ENCODE results near the gene STMP1. TPM values are rescaled to one million over a fixed set of nuclear protein-coding genes. Genes with fewer than 3 reads are reported as not detected.

Gene STMP1
- total and polyA plus RNA-seq, 12 donors, result 20.8 to 52.4 (median 32.5) TPM

- WGBS, 4 donors, result 89 to 96% (median 94%) methylated on average over 7 of the region's 7 CpGs
- H3K4me3 ChIP-seq, result no peak overlapping the region
- no peaks in the 10 kb centered on the region for H3K4me1 ChIP-seq (replicated peaks in 1 of 2)
- H3K27me3 ChIP-seq, result no peaks in the 10 kb centered on the region
- no peaks in the 10 kb centered on the region for H3K9me3 ChIP-seq (replicated peaks in 1 of 3)
- TF ChIP-seq, protein P1, sequence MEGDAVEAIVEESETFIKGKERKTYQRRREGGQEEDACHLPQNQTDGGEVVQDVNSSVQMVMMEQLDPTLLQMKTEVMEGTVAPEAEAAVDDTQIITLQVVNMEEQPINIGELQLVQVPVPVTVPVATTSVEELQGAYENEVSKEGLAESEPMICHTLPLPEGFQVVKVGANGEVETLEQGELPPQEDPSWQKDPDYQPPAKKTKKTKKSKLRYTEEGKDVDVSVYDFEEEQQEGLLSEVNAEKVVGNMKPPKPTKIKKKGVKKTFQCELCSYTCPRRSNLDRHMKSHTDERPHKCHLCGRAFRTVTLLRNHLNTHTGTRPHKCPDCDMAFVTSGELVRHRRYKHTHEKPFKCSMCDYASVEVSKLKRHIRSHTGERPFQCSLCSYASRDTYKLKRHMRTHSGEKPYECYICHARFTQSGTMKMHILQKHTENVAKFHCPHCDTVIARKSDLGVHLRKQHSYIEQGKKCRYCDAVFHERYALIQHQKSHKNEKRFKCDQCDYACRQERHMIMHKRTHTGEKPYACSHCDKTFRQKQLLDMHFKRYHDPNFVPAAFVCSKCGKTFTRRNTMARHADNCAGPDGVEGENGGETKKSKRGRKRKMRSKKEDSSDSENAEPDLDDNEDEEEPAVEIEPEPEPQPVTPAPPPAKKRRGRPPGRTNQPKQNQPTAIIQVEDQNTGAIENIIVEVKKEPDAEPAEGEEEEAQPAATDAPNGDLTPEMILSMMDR (IDR thresholded peaks at IDR 0.05), result no peak
- TF ChIP-seq POLR2A (IDR thresholded peaks at IDR 0.05), result no peak
- H3K27ac ChIP-seq, result no peak overlapping the region
- intact Hi-C loops (cut with DNase I), result loop anchor here in 1 of 2 donors (10.0 kb wide), 1 partner anchor 363 kb away; no protein-coding TSS in a partner anchor
- H3K36me3 ChIP-seq (replicated peaks in 1 of 2), result peaks cover 0 to 24% of the 10 kb centered on the region in 2 donors
- DNase-seq, result no peak
Measured at GRCh38 chr7:135648235-135648634, 14.1 kb upstream of the STMP1 start.

DNA sequence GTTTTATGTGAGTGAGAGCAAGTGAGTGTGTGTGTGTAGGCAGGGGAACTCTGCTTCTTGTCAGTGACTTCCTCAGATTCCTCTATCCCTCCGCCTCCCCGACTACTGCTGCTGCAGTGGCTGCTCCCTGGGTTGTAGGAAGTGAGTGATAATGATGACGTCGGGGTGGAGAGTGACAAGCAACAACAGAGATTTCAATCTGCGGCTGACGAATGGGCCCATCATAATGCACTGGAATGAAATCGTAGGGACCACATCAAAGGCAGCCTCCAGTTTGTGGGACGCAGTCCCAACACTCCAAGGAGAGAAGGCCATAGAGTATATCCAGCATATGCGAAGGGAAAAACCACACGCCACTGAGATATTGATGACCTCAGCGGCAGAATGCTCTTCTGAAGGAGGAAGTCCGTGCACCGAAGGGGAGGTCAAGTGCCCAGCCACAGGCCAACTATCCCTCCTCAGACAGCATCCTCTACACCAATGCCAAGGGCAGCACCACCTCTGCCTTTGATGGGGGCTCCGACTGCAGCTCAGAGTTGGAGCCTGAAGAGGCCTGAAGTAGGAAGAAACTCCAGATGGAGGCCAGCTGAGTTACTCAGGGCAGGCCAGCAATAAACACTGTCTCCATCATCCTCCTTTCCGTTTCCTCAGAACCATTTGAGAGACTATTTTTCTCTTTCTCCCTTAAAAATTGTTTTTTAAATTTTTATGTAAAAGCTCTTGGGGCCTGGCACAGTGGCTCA lies 11.3 kb upstream of the STMP1 start:
- 77 to 84% (median 81%) methylated on average over 15 of the region's 15 CpGs for WGBS, 4 donors
- TF ChIP-seq, protein P1 (IDR thresholded peaks at IDR 0.05), result no peak
- no peak for TF ChIP-seq POLR2A (IDR thresholded peaks at IDR 0.05)
- H3K4me3 ChIP-seq, result no peak overlapping the region
- peak in 3 of 7 donors; percentile 19 to 40 (median 19) for DNase-seq
- no peak overlapping the region for H3K27ac ChIP-seq
- peaks cover 0 to 13% of the 10 kb centered on the region in 2 donors for H3K36me3 ChIP-seq (replicated peaks in 1 of 2)
- H3K9me3 ChIP-seq (replicated peaks in 1 of 3), result no peaks in the 10 kb centered on the region
- H3K27me3 ChIP-seq, result no peaks in the 10 kb centered on the region
- H3K4me1 ChIP-seq (replicated peaks in 1 of 2), result no peaks in the 10 kb centered on the region
- intact Hi-C loops (cut with DNase I), result no loop called here

GRCh38 chr7:135653340-135654080 lies 8.8 kb upstream of the STMP1 start:
- intact Hi-C loops (cut with DNase I), result no loop called here
- Histone ChIP-seq H3K27me3 (no peaks in the 10 kb centered on the region), H3K36me3 (replicated peaks in 1 of 2) (no peaks in the 10 kb centered on the region), H3K4me1 (replicated peaks in 1 of 2) (no peaks in the 10 kb centered on the region), H3K9me3 (replicated peaks in 1 of 3) (no peaks in the 10 kb centered on the region), H3K27ac (no peak overlapping the region), H3K4me3 (no peak overlapping the region)
- 89 to 97% (median 89%) methylated on average over 12 of the region's 12 CpGs for WGBS, 4 donors
- DNase-seq, result no peak
- TF ChIP-seq, protein P1 (IDR thresholded peaks at IDR 0.05), result no peak
- no peak for TF ChIP-seq POLR2A (IDR thresholded peaks at IDR 0.05)

DNA sequence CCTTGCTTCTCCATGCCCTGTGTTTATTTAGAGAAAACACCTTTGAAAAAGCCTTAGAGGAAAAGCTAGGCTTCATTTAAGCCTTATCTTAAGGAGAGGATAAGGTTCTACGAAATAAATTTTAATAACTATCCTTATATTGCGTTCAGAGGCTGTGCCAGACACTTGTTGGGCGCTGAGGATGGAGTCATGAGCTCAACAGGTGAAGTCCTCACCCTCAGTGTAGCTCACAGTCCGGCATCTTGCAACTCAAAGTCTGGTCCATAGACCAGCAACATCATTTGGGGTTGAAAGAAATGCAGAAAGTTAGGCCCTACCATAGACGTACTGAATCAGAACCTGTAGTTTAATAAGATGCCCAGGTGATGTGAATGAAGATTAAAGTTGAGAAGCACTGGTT lies 3.8 kb upstream of the STMP1 start:
- TF ChIP-seq, protein P1 (IDR thresholded peaks at IDR 0.05), result no peak
- no peak for TF ChIP-seq POLR2A (IDR thresholded peaks at IDR 0.05)
- Histone ChIP-seq H3K4me3 (no peak overlapping the region), H3K9me3 (replicated peaks in 1 of 3) (no peaks in the 10 kb centered on the region), H3K4me1 (replicated peaks in 1 of 2) (peaks cover 5 to 12% of the 10 kb centered on the region in 2 donors), H3K27ac (no peak overlapping the region), H3K27me3 (no peaks in the 10 kb centered on the region), H3K36me3 (replicated peaks in 1 of 2) (no peaks in the 10 kb centered on the region)
- WGBS, 4 donors, result 85 to 93% (median 90%) methylated on average over 5 of the region's 5 CpGs
- intact Hi-C loops (cut with DNase I), result no loop called here
- no peak for DNase-seq

Measured in adrenal gland (tissue), 12 donors.